Activated CD4-positive, alpha-beta T cell treated with anti-CD3 and anti-CD28 coated beads, Interleukin-2, amount 50 U/mL, for 24 hours (primary cell): ENCODE measurements around the gene CACNA2D3.
"Not testable (repeated sequence)": the region's sequence is repeated elsewhere in the genome, so short reads cannot be mapped to it uniquely, and the experiment has no call there.

Source experiments
- DNase-seq, 2 donors: peaks; one replicate each; pipeline ENCODE4 v3.0.0-alpha.2; 2020; ENCODE audit warnings: low read depth in 1 of 2, low spot score in 1 of 2

The CACNA2D3 gene

DNA sequence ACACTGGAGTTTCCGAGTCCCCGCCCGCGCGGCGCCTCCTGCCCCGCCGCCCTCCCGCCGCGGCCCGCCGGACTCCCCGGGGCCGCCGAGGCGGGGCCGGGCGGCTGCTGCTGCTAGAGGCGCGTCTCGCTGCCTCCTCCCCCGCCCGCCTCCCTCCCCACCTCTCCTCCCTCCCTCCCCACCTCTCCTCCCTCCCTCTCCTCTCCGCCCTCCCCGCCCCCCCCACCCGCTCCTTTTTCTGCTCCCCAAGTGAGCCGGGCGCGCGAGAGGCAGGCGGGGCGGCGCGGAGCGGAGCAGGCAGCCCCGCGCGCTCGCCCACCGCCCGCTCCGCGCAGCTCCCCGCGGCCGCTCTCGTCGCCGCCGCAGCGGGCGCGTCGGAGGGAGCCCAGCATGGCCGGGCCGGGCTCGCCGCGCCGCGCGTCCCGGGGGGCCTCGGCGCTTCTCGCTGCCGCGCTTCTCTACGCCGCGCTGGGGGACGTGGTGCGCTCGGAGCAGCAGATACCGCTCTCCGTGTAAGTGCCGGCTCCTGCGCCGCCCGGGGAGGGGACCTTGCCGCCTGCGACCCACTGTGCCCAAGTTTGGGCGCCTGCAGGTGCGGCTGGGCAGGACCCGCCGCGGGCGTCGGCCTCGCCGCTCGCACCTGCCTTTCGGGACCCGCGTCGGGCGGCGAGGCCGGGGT lies at the start of gene CACNA2D3:
CACNA2D3 (plus strand) TSS at position 229 of the 679 bp plus-strand sequence.
- DNase-seq: no peak

DNA sequence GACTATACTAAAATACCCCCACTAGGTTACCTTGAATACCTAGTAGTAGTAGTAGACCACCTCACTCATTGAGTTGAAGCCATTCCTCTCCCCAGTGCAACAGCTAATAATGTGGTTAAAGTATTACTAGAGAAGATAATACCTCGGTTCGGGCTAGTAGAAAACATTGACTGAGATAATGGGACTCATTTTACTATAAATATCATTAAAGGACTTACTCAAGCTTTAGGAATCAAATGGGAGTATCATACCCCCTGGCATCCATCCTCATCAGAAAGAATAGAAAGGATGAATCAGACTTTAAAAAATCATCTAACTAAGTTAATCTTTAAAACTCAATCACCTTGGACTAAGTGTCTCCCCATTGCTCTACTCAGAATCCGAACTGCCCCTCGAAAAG lies 49.0 kb upstream of the CACNA2D3 start:
- DNase-seq: no peak

GRCh38 chr3:54079314-54079713 lies 43.0 kb upstream of the CACNA2D3 start:
- DNase-seq: no peak

DNA sequence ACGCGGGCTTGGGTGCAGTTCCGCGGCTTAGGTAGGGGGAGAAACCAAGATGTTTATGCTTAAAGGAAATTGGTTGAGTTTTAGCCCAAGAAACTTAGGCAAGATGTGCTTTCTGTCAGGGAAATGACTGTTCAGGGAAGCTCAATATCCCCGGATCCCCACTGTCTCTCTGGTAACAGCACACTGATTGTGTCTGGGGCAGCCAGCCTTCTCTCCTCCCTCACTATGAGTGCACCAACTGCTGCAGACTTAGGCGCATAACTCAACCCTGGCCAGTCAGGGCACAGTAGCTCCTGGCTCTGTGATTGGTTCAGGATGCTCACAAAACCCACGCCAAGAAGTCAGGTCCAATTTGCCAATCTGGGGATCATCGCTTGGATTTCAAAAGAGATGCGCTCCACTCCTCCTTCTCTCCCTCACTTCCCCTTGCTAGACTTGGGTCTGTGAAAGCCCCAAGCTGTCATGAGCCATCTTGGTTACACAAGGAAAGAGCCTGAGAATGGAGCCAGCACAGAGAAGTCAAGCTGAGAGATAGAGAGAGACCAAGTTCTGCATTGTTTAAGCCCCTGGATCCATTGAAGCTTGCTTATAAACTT lies 42.5 kb upstream of the CACNA2D3 start:
- no peak for DNase-seq

- no peak for DNase-seq
Measured at GRCh38 chr3:54083921-54084320, 38.4 kb upstream of the CACNA2D3 start.

DNA sequence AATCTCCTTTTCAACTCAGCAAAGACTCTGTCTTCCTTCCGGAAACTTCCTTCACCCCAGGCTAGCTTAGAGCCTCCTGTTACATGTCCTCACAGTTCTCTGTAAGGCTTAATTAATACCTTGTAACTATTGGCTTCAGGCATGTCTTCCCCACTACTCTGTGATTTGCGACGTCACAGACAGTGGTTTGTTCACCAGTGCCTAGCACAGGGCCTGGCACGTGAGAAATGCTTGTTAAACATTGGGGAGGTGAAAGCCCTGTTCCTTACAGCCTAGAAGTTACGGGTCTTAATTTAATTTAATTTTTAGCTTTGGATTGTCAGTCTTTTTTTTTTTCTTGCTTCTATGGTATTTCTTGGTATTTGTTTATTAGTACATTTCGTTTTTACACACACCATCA lies 36.4 kb upstream of the CACNA2D3 start:
- DNase-seq: no peak

- no peak for DNase-seq
Measured at GRCh38 chr3:54086652-54087405, 35.5 kb upstream of the CACNA2D3 start.

- no peak for DNase-seq
Measured at GRCh38 chr3:54087581-54088410, 34.6 kb upstream of the CACNA2D3 start.

- no peak for DNase-seq
Measured at GRCh38 chr3:54093491-54094248, 28.7 kb upstream of the CACNA2D3 start.

DNA sequence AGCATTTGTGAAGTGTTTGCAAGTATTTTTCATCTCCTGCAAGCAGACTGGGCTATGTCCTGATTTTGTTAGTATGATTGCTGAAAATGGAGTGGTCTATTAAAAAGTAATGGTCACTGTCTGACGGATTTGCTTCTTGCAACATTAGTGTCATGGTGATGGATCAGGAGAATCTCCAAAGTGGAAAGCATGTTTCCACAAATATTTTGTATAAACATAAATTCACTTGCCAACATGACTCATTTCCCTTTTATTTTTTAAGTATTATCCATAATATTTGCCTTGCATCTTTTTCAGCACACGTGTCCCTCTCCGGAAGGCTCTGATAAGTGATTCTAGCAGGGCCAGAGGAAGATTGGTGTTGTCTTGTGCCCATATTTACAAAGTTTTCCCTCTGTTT lies 27.4 kb upstream of the CACNA2D3 start:
- DNase-seq: no peak

DNA sequence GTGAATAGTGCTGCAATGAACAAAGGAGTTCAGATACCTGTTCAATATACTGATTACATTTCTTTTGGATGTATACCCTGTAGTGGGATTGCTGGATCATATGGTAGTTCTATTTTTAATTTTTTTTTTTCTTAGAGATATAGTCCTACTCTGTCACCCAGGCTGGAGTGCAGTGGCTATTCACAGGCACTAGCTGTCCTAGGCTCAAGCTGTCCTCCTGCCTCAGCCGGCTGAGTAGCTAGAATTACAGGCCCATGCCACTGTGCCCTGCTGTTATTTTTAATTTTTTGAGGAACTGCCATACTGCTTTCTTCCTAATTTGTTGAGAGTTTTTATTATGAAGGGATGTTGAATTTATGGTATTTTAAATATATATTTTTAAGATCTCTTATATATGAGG lies 23.0 kb upstream of the CACNA2D3 start:
- DNase-seq: no peak

DNA sequence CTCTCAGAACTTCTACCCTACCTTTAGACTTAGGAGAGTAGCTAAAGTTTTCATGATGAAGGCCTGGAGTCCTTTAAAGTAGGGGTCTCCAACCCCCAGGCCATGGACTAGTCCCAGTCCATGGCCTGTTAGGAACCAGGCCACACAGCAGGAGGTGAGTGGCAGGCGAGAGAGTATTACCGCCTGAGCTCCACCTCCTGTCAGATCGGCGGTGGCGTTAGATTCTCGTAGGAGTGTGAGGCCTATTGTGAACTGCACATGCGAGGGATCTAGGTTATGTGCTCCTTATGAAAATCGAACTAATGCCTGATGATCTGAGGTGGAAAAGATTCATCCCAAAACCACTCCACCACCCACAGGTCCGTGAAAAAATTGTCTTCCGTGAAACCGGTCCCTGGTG lies 18.3 kb upstream of the CACNA2D3 start:
- DNase-seq: no peak

GRCh38 chr3:54116129-54116528 lies 6.2 kb upstream of the CACNA2D3 start:
- DNase-seq: not testable (repeated sequence)

GRCh38 chr3:54120657-54121413 lies 1.5 kb upstream of the CACNA2D3 start:
- no peak for DNase-seq

GRCh38 chr3:54121414-54122323 lies 683 bp upstream of the CACNA2D3 start:
- DNase-seq: no peak

GRCh38 chr3:54123003-54123775 lies 837 bp downstream of the CACNA2D3 start:
- no peak for DNase-seq

- no peak for DNase-seq
Measured at GRCh38 chr3:54123776-54124196, 1.4 kb downstream of the CACNA2D3 start.

DNA sequence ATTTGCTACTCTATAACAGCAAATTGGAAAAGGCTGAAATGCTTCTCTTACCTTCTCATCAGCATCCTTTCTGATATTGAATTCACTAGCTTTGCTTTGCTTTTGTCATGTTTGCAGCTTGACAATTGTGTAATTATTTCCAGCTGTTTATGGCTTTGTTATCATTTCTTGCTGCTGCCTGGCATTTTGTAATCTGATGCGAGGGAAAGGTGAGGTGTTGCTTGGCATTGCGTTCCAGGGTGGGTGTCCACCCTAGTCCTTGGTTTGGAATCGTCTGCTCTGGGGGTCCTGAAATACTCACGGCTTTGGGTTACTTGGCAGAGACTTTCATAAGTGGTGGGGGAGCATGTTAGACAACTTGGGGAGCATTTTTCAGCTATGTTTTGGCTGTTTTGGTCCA lies 2.9 kb downstream of the CACNA2D3 start:
- DNase-seq: no peak
